ENCODE data around the gene GJC3. TPM values are rescaled to one million over a fixed set of nuclear protein-coding genes. Genes with fewer than 3 reads are reported as not detected.

Gene GJC3
- total and polyA plus RNA-seq, 3 donors from 2014 or later = 0.43 to 0.79 (median 0.71) TPM

Small RNAs within 50 kb of the gene (small RNA-seq; reads per million reads assigned to genes)
- gene RF00019 (0 reads per million in 2 donors), gene RF00561 (0 reads per million in 2 donors)

Other genes starting within 250 kb of the GJC3 start
- under 1 TPM; 0.12 to 0.63 TPM for gene CYP3A5, start 249.6 kb downstream of the GJC3 start, total RNA-seq
- 0.55 TPM for gene CYP3A5, start 249.6 kb downstream of the GJC3 start, polyA plus RNA-seq (ENCODE audit: insufficient read depth, low read depth, low replicate concordance)
- not detected for gene CYP3A7, start 194.4 kb downstream of the GJC3 start, total RNA-seq
- gene CYP3A7, start 194.4 kb downstream of the GJC3 start, polyA plus RNA-seq (ENCODE audit: insufficient read depth, low read depth, low replicate concordance) = not detected
- 1 to 10 TPM; 1.3 to 1.8 TPM for gene CYP3A4, start 145.4 kb downstream of the GJC3 start, total RNA-seq
- gene CYP3A4, start 145.4 kb downstream of the GJC3 start, polyA plus RNA-seq (ENCODE audit: insufficient read depth, low read depth, low replicate concordance) = 0.34 TPM
- under 1 TPM in 1 of 2 donors, not detected in 1; 0.37 TPM for gene CYP3A43, start 101.6 kb downstream of the GJC3 start, total RNA-seq
- gene CYP3A43, start 101.6 kb downstream of the GJC3 start, polyA plus RNA-seq (ENCODE audit: insufficient read depth, low read depth, low replicate concordance) = 3.6 TPM
- gene OR2AE1, start 52.6 kb downstream of the GJC3 start, total RNA-seq = not detected
- not detected for gene OR2AE1, start 52.6 kb downstream of the GJC3 start, polyA plus RNA-seq (ENCODE audit: insufficient read depth, low read depth, low replicate concordance)
- gene TRIM4, start 10.1 kb downstream of the GJC3 start, total RNA-seq = 10 to 100 TPM; 56.1 to 59.7 TPM
- 26.1 TPM for gene TRIM4, start 10.1 kb downstream of the GJC3 start, polyA plus RNA-seq (ENCODE audit: insufficient read depth, low read depth, low replicate concordance)
- gene AZGP1, start 46.4 kb upstream of the GJC3 start, total RNA-seq = 10 to 100 TPM; 42.1 to 81.2 TPM
- gene AZGP1, start 46.4 kb upstream of the GJC3 start, polyA plus RNA-seq (ENCODE audit: insufficient read depth, low read depth, low replicate concordance) = 60.5 TPM
- 10 to 100 TPM; 65.3 to 71.3 TPM for gene ZKSCAN1, start 86.0 kb upstream of the GJC3 start, total RNA-seq
- gene ZKSCAN1, start 86.0 kb upstream of the GJC3 start, polyA plus RNA-seq (ENCODE audit: insufficient read depth, low read depth, low replicate concordance) = 30.7 TPM
- gene ZSCAN21, start 120.2 kb upstream of the GJC3 start, total RNA-seq = 10 to 100 TPM; 36.3 to 50.3 TPM
- 21.3 TPM for gene ZSCAN21, start 120.2 kb upstream of the GJC3 start, polyA plus RNA-seq (ENCODE audit: insufficient read depth, low read depth, low replicate concordance)
- 10 to 100 TPM; 24.7 to 27.7 TPM for gene ZNF3, start 152.1 kb upstream of the GJC3 start, total RNA-seq
- gene ZNF3, start 152.1 kb upstream of the GJC3 start, polyA plus RNA-seq (ENCODE audit: insufficient read depth, low read depth, low replicate concordance) = 23.4 TPM
- gene COPS6, start 159.3 kb upstream of the GJC3 start, total RNA-seq = 10 to 100 TPM; 88.1 to 99.5 TPM
- gene COPS6, start 159.3 kb upstream of the GJC3 start, polyA plus RNA-seq (ENCODE audit: insufficient read depth, low read depth, low replicate concordance) = 141 TPM
- 10 to 100 TPM; 85.1 to 86.5 TPM for gene MCM7, start 171.8 kb upstream of the GJC3 start, total RNA-seq
- gene MCM7, start 171.8 kb upstream of the GJC3 start, polyA plus RNA-seq (ENCODE audit: insufficient read depth, low read depth, low replicate concordance) = 137 TPM
- 10 to 100 TPM; 39.1 to 51.3 TPM for gene AP4M1, start 172.0 kb upstream of the GJC3 start, total RNA-seq
- gene AP4M1, start 172.0 kb upstream of the GJC3 start, polyA plus RNA-seq (ENCODE audit: insufficient read depth, low read depth, low replicate concordance) = 54.7 TPM
- 100 to 1,000 TPM in 1 of 2 donors, 10 to 100 TPM in 1; 99.1 to 108 TPM for gene TAF6, start 189.7 kb upstream of the GJC3 start, total RNA-seq
- 95.4 TPM for gene TAF6, start 189.7 kb upstream of the GJC3 start, polyA plus RNA-seq (ENCODE audit: insufficient read depth, low read depth, low replicate concordance)
- 10 to 100 TPM; 14.3 to 19.3 TPM for gene CNPY4, start 190.0 kb upstream of the GJC3 start, total RNA-seq
- 22.2 TPM for gene CNPY4, start 190.0 kb upstream of the GJC3 start, polyA plus RNA-seq (ENCODE audit: insufficient read depth, low read depth, low replicate concordance)
- 10 to 100 TPM in 1 of 2 donors, 1 to 10 TPM in 1; 7.2 to 10.2 TPM for gene MBLAC1, start 197.3 kb upstream of the GJC3 start, total RNA-seq
- 2.9 TPM for gene MBLAC1, start 197.3 kb upstream of the GJC3 start, polyA plus RNA-seq (ENCODE audit: insufficient read depth, low read depth, low replicate concordance)
- 100 to 1,000 TPM; 144 to 179 TPM for gene LAMTOR4, start 219.3 kb upstream of the GJC3 start, total RNA-seq
- gene LAMTOR4, start 219.3 kb upstream of the GJC3 start, polyA plus RNA-seq (ENCODE audit: insufficient read depth, low read depth, low replicate concordance) = 136 TPM
- 10 to 100 TPM; 57.5 to 78.7 TPM for gene TRAPPC14, start 229.1 kb upstream of the GJC3 start, total RNA-seq
- gene TRAPPC14, start 229.1 kb upstream of the GJC3 start, polyA plus RNA-seq (ENCODE audit: insufficient read depth, low read depth, low replicate concordance) = 71.8 TPM
- gene GAL3ST4, start 239.0 kb upstream of the GJC3 start, total RNA-seq = 10 to 100 TPM; 11.6 to 12.4 TPM
- gene GAL3ST4, start 239.0 kb upstream of the GJC3 start, polyA plus RNA-seq (ENCODE audit: insufficient read depth, low read depth, low replicate concordance) = 8.9 TPM
- gene GPC2, start 247.8 kb upstream of the GJC3 start, total RNA-seq = 10 to 100 TPM; 12.7 to 20.7 TPM
- 17.7 TPM for gene GPC2, start 247.8 kb upstream of the GJC3 start, polyA plus RNA-seq (ENCODE audit: insufficient read depth, low read depth, low replicate concordance)
- gene STAG3, start 248.3 kb upstream of the GJC3 start, total RNA-seq = 100 to 1,000 TPM; 105 to 224 TPM
- 281 TPM for gene STAG3, start 248.3 kb upstream of the GJC3 start, polyA plus RNA-seq (ENCODE audit: insufficient read depth, low read depth, low replicate concordance)